ENCODE measurements around the gene TELO2.

The TELO2 gene

DNA sequence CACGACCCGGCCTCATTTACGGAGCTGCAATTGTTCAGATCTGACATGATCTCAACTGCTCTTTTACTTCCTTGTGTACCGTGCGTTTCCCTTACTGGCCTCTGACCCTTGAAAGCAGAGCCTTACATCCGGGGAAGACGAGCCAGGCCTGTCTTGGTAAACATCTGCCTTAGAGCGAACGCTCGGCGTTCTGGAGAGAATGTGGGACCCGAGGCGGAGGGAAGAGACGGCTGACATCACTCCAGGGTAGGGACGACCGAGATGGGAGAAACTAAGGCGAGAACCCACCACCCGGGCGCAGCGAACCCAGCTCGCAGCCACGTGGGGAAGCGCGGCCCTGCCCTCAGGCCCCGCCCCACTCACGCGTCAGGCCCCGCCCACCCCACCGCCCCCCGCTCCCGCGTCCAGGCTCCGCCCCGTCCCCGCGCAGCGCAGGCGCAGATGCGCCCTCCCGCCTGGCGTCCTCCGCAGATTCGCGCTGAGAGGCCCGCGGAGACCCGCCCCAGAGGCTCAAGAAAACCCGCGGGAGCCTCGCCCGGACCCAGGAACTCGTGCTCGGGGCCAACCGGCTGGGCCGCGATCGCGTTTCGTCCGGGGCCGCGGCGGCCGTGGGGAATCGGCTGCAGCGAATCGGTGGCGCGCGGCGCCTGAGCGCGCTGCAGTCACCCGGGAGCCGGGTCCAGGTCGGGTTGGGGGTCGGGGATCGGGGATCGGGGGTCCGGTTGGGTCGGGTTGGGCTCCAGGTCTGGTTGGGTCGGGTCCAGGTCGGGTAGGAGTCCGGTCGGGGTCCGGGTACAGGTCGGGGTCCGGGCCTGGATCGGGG is at the start of gene TELO2:
TSS of gene TELO2 (plus strand) at position 438 of the 823 bp plus-strand sequence. CDS start 922 bp downstream, outside the sequence.
- peak; percentile 39 to 86 for DNase-seq

DNA sequence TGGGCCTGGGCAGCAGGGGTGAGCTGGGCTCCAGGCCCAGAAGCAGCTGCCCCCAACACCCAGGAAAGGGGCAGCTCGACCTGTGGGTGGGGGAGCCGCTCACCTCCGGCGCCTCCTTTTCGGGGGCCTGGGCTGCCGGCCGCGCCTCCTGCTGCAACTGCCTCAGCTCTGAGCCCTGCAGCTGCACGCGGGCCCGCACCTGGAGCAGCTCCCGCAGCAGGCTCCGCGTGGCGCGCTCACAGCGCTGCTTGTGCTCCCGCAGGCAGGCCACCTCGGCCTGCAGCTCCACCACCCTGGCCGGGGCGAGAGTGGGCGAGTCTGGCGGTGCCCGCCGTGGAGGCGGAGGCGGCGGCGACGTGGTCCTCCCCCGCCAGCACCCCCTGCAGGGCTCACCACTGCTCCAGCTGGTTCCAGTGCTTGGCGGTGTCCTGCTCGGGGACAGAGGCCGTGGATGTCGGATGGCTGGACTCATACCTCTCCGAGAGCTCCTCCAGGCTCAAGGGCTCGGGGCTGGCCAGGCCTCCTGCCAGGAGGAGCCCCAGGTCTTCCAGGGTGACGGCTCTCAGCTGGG is 49.7 kb upstream of the TELO2 start:
- no peak for DNase-seq

DNA sequence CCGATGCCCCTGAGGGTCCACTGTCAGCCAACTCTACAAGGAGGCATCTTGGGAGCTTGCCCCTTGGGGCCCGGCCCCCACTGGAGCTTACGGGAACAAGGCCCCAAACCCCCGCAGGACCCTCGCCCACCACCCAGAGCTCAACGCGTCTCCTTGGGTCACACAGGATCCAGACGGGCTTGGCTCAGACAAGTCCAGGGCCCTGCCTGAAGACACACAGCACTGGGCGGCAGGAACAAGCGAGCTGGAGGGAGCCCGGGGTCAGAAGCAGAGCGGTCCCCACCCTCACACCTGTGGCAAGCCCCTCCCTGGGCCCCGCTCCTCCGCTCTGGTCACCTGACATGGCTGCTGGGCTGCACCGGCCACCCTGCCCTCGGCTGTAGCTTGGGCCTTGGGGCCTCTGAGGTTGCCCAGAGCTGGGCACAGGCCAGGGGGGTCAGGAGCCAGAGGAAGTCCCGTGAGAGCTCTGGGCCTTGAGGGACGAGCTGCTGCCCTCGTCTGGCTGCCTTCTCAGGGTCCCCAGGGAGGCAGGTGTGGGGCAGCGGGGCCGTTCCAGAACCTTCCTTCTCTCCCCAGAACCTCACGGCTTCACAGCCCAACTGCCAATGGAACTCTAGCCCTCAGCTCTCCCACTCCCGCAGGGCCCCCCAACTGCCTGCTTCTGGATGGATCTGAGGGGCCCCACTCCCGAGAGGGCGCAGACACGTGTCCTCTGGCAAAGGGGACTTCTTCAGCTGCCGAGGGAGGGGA is 49.0 kb upstream of the TELO2 start, which contains the start of gene CCDC154:
TSS of gene CCDC154 (minus strand) at position 577 of the 750 bp plus-strand sequence. CDS start at position 343, 234 bp downstream.
- DNase-seq: no peak

DNA sequence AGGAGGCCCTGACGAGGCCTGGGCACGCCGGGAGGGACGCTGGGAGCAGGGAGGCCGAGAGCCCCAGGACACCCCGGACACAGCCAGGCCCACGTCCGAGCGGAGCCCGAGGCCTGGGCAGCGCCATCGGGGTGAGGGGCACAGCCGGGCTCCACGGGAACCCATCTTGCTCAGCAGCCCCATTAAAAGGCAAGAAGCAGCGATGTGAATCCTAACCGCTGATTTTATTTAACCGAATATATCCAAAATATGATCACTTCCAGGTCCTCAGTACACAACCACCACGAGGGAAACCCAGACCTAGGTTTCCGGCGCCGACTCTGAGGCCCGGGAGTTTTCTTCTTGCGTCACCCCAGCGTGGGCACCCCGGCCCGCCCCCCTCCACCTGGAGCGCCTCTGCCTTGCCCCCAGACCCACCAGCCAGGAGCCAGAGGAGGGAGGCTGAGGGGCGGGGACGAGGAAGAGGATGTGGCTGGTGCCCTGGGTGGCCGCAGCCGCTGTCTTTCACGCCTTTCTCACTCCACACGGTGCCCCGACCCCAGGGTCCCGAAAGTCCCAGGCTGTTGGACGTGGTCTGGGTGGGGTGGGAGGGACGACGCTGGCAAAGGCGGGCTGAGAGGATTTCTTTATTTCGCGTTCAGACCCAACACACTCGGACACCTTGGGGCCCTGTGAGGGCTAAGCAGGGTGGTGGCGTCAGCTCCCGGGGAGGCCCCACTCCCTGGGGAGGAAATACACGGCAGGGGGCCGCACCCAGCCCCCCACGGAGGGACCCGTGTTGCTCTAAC is 48.2 kb upstream of the TELO2 start:
- no peak for DNase-seq

DNA sequence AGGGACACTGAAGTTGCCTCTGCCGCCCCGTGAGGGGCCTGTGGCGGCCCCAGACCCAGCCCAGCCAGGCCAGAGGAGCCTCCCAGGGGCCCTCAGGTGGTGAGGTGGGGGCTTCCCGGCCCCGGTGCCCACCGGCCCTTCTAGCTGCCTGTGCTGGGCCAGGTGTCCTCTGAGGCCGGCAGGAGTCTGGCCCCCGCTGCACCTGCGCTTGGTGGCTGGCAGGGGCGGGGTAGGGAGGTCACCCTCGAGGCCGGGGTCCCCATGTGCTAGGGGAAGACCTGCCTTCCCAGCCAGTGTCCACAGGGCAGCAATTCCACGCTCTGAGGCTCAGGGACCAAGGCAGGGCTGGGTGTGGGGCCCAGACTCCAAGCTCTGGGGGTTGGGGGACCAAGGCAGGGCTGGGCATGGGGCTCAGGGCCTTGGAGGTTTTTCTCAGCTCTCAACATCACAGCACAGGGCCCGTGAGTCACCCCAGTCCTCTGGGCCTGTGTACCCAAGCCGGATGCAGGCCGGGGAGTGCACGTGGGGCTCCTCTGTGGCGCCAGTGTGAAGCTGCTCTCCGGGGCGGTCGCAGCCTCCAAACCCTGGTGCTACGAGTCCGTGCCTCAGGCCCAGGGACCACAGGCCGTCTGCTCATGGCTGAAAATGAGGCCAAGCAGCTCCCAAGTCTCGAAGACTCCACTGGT is 47.5 kb upstream of the TELO2 start:
- DNase-seq: no peak

DNA sequence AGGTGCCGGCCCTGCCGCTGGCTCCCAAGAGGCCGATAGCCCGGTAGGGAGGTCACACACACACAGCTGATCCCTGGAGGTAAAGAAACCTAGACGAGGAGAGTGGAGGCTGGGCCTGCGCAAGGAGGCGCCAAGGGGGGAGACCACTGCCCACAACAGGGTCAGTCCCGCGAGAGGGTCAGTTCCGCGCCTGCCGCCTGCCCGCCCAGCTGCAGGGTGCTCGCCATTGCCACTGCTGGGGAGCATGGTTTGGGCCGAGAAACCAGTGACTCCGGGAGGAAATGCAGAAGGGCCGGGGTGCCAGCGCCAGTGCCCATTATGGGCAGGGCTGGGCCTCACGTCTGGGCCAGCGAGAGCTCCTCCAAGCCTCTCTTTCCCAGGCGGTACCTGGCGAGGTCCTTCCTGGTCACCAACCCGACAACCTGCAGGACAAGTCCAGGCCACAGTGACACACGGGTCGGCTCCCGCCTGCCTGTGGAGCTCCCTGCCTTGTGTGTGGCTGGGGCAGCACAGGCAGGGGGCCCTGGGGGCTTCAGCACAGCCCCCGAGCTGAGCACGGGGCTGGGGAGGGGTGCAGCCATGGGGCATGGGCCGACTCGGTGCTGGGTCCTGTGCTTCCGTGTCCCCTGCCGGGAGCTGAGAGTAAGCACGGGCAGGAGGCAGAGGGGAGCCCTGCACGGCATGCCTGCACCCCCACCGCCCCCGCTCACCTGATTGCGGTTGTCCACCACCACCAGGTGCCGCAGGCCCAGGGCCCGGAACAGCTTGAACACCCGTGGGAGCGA is 46.7 kb upstream of the TELO2 start:
- DNase-seq: no peak

DNA sequence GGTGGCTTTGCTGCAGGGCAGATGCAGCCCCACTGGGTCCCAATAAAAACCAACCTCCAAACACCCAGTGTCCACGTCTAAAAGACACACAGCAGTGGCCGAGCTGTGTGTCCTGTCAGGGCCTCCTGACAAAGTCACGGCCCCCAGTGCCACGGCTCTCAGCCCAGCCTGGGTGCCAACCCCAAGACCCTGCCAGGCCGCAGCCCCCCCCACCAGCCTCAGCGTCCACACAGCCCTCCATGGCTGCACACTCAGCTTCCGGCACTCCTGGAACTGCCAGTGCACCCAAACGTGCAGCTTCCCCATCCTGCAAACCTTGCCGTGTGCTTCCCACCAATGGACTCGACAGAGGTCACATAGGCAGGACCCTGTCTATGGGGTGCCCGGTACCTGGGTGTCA is 45.2 kb upstream of the TELO2 start:
- no peak for DNase-seq

DNA sequence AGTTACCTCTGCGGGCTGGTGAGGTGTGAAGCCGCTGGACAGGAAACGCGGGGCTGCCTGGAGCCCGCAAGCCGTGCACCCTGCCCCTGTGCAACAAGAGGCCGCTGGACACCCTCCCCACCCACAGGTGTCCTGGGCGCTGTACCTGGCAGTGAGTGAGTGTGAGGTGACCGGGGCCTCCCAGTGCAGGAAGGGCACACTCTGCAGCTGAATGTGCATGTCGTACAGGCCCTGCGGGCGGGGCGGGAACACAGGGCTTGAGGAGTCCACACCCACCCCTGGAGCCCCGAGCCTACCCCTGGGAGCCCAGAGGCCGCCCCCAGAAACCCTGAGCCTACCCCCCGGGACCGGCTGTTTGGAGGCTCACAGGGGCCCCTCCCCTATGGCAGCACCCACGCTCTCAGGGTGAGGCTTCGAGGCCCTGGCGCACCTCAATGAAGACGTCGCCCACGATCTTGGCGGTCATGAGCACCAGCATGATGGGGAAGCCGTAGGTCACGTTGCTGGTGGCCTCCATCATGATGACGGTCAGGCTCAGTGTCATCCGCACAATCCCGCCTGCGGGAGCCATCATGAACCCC is 44.5 kb upstream of the TELO2 start:
- no peak for DNase-seq

DNA sequence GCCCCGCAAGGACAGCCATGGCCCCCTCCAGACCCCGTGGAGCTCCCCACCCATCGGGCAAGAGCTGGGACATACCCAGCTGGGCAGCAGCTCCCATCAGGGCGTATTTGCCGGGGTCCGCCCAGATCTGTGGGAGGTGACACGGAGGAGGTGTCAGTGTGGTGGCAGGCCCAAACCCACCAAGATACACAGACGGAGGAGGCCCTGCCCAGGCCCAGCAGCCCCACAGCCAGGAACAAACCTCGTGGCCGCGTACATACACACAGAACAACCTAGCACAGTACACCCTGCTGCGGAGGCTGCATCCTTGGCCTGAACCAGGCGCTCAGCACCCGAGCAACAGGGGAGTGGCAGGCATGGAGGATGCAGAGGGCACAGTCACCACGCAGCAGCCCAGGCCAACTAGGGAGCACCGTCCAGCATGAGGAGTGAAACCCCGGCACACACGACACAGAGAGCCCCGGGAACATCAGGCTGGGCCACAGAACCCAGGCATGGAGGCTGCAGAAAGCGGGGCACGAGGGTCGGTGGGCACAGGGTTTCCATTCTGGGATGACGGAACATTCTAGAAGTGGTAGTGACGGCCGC is 43.9 kb upstream of the TELO2 start:
- DNase-seq: no peak

DNA sequence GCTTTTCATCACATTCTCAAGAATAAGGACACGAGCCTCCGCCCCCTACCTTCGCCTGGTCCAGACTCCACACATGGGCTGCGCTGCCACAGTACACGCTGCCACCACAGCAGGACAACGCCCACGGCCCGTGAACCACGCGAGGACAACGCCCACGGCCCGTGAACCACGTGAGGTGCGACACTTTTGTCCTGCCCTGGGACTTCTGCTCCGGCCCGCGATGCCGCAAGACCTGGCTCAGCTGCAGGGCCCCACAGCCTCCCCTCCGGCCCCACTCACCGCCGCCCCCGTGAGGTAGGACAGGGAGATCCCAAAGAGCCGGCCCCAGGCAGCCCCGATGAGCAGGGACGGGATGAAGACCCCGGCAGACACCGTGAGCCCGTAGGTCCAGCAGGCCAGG is 42.9 kb upstream of the TELO2 start:
- no peak for DNase-seq

DNA sequence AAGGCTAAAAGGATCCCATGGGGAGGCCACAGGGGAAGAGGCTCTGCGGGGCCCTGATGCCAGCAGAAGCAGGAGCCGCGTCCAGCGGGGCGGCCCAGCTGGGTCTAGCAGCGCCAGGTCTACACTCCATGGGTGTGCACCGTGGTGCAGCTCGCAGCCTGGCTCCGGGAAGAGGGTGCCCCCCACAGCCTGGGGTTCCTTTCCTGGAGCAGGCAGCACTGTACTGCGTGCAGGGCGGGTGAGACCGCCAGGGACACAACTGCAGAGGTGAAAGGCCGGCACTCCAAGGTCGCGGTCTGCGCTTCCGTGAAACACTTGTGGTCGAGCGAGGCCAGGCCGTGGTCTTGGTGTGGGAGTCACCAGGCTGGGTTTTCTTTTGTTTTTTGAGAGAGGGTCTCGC is 42.3 kb upstream of the TELO2 start:
- DNase-seq: no peak

DNA sequence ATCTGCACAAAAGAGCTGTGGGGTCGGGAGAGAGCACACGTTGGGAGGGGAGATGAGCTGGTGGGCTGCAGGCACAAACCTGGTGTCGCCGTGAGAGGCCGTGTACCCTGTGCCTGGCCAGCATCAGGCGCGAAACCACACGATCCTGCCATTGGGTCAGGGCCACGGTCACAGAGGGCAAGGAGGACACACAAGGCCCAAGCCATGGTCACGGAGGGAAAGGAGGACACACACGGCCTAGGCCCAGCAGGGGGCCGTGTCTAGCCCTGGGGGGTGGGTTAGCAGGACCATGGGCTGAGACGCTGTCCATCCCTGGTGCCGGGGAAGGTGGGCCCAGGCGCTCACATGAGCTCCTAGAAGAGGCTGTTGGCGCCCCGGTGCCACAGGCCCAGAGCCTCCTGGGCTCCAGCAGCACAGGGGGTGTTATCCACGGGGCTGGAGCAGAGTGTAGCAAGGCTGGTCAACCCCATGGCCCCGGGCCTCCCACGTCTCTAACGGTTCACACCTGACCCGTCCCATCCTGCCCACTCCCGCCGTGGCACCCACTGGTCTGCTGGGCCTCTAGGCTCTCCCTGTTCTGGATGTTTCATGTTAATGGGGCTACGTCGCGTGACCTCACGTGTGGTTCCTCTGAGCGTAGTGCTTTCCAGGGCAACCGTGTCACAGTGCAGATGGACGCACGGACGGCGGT is 41.3 kb upstream of the TELO2 start:
- no peak for DNase-seq

DNA sequence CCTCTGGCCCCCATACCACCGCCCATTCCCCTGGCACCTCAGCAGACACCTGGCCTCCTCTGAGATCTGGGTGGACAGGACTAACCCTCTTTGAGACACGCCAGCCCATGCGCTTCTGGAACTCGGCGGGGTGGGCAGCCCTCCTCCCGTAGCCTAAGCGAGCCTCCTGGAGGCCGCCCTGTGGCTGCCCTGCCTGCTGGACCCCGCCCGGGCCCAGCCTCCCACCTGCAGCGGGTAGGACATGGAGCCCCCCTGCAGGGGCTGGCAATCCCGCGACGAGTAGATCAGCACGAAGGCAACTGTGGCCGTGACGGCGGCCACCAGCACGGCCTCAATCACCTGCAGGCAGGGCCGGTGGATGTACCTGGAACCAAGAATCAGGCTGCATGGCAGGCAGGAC is 40.6 kb upstream of the TELO2 start:
- no peak for DNase-seq

DNA sequence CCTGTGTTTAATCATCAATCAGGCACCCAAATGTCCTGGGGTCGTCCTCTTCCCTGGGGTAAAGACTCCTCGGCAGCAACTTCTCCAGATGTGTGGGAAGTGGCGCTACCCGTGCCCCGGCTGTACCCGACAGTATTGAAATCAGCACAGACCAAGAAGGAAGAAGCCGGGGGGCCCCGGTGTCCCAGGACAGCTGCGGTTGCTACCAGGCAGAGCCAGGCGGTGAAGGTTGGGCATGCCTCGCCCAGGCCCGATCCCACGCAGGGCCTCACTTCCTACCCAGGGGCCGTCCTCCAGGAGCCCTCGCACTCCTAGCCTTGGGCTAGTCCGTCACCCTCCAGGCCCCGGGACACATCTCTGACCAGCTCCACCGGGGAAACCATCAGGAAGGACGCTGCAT is 39.8 kb upstream of the TELO2 start:
- no peak for DNase-seq

DNA sequence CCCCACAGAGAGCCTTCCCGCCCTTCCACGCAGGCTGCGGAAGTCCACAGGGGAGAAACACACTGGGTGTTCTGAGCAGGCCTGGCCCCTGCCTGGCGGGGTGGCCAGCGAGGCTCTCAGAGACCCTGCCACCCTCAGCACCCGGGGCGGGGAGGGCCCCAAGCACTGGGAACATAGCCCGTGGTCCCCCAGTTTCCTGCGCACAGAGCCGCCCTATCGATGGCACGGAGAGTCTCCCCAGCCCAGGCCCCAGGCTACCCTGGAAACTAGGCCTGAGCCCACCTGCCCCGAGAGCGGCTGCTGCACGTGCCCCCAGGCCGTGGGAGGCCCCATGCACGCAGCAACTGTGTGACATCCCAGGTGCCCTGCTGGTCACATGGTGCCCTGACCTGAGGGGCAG is 38.6 kb upstream of the TELO2 start:
- no peak for DNase-seq

DNA sequence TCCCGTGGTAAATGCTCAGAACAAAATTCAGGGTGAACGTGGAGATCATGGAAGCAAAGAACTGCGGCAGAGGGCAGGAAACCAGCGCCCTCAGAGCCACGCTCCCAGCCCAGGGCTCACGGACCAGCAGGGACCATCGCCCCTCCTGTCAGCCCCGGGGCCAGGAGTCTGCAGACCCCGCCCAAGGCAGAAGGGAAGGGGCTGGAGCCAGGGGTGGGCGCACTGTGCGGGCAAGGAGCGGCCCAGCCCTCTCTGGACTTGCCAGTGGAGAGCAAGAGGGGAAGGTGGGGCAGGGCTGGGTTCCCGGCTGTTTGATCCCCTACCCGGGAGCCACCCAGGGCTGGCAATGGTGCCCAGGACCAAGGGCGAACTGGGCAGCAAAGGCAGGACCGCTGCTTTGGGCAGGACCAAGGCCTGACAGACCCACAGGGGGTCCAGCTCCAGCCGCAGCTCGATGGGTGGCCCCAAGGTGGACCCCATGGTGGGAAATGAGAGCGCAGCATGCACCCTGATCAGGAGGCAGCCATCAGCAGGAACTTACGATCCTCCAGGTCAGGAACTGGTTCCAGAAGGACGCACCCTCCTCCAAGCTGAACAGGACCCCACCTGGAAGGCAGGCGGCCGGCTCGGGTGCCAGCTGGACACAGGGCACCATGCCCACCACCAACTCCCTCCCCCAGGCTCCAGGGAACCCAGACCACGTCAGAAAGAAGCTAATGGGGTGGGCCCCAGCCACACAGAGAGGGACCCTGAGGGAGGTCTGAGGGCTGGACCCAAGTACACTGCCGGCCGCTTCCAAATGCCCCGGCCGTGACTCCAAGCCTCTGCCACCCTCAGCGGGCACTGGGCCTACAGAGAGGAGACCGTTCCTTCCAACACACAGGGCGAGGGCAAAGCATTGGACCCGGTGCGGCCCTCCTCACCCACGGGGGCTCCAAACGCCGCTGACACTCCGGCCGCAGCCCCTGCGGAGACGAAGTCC is 37.7 kb upstream of the TELO2 start:
- DNase-seq: no peak

DNA sequence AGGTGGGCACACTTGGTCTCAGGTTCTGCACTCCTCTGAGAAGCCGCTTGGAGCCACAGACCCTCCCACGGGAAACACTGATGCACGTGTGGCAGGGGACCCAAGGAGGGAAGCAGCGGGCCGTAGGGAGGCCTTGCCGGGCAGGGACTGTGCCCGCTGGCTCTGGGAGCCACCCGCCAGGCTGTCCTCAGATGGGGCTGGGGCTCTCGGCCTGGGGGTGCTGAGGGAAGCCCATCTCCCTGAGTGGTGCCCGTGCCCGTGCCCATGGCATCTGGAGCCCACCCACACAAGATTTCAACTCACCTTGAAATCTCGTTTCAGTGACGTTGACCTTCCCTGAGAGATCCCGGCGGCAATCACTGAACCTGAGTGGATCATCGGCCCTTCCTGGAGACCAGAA is 36.2 kb upstream of the TELO2 start:
- DNase-seq: no peak

DNA sequence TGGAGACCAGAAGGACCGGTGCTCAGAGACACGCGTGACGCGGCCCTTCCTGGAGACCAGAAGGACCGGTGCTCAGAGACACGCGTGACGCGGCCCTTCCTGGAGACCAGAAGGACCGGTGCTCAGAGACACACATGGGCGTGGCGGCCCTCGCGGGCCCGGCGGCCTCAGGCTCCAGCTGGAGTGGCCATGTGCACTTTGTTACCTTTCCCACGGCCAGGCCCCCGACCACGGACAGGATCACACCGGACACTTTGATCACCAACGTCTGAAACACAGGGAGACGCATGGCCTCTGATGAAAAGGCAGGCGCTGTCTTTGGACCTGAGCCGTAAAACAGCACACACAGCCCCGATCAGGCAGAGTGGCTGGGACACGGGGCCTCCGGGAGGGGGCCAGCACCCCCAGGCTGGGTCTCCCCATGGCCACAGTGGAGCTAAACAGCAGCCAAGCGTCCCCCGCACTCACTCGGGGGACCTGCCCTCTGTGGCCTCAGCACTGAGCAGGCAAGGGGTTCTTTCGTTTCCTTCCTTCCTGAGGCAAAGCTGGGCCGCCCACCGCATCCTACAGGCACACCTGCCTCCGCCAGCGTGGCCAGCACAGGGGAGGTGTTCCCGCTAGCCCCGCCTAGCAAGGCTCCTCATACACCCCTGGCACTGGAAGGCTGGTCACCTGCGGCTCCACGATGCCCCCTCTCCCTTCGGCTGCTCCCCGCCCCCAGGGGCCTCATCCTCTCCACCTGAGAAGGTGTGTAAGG is 35.5 kb upstream of the TELO2 start:
- DNase-seq: no peak
